HG03196 (cell line): ENCODE measurements around the gene ZNF394.

Source experiments
- ATAC-seq: cut with Tn5 transposase; IDR thresholded peaks from one replicate; pipeline ENCODE4 v1.9.1; 2021; ENCODE audit not compliant: unreplicated experiment

The ZNF394 gene

GRCh38 chr7:99453105-99453504 lies 47.0 kb downstream of the ZNF394 start:
- no peak for ATAC-seq

- no peak for ATAC-seq
Measured at GRCh38 chr7:99452541-99452940, 47.5 kb downstream of the ZNF394 start.

GRCh38 chr7:99451936-99452335 lies 48.1 kb downstream of the ZNF394 start:
- no peak for ATAC-seq

- ATAC-seq = no peak
Measured at GRCh38 chr7:99449326-99449725, 50.8 kb downstream of the ZNF394 start.

- ATAC-seq = no peak
Measured at GRCh38 chr7:99448855-99449254, 51.2 kb downstream of the ZNF394 start.

GRCh38 chr7:99447943-99448342 lies 52.1 kb downstream of the ZNF394 start:
- no peak for ATAC-seq

- ATAC-seq = no peak
Measured at GRCh38 chr7:99446096-99446495, 54.0 kb downstream of the ZNF394 start.
